Thoracic aorta (tissue), 2 donors: ENCODE data around the gene PGRMC2. TPM values are rescaled to one million over a fixed set of nuclear protein-coding genes. Genes with fewer than 3 reads are reported as not detected.

Experiments used
- ATAC-seq: fragments of 150-250 bp; one replicate; pipeline ENCODE4 v1.8.0; 2017; ENCODE audit warnings: low read depth; ENCODE audit not compliant: insufficient number of reproducible peaks, low FRiP score
- DNase-seq: peaks from one replicate; pipeline ENCODE4 v3.0.0-alpha.2; 2020; ENCODE audit warnings: low spot score
- H3K27ac ChIP-seq, 2 donors: fragments of 200-600 bp; sonication (generic); 1 replicate in 1 of 2; 2 replicates in 1 of 2; pipeline ENCODE4 v1.5.1; 2016; ENCODE audit warnings: mild to moderate bottlenecking in 2 of 2, moderate library complexity in 2 of 2
- H3K27me3 ChIP-seq: fragments of 200-600 bp; sonication (generic); replicated peaks from 2 replicates; pipeline ENCODE4 v1.6.0; 2016; ENCODE audit warnings: mild to moderate bottlenecking; ENCODE audit not compliant: insufficient read depth
- H3K36me3 ChIP-seq: fragments of 200-600 bp; sonication (generic); one replicate; pipeline ENCODE4 v1.5.1; 2016
- H3K4me1 ChIP-seq, 2 donors: fragments of 200-600 bp; sonication (generic); 1 replicate in 1 of 2; 2 replicates in 1 of 2; pipeline versions ENCODE4 v1.5.1 to v1.6.0; 2016; ENCODE audit warnings: low read depth in 2 of 2, mild to moderate bottlenecking in 1 of 2; ENCODE audit not compliant: control insufficient read depth in 1 of 2
- H3K4me3 ChIP-seq: fragments of 200-600 bp; sonication (generic); 2 replicates; pipeline ENCODE4 v1.5.1; 2016; ENCODE audit warnings: mild to moderate bottlenecking
- H3K9me3 ChIP-seq: fragments of 200-600 bp; sonication (generic); 2 replicates; pipeline ENCODE4 v1.5.1; 2016
- CTCF ChIP-seq: fragments of 200-600 bp; sonication (generic); IDR thresholded peaks from one replicate; pipeline ENCODE4 v1.5.1; 2019; ENCODE audit warnings: antibody characterized with exemption
- total RNA-seq, 2 donors: library from RNA; depleted of rRNA; stranded (reverse); fragments of >200 nt; gene quantifications; one replicate each; pipeline versions ENCODE4 v1.1.0 to v1.2.3, GENCODE V29; 2016

PGRMC2 gene
- total RNA-seq, 2 donors from 2014 or later = 26.9 to 70.1 TPM

- H3K4me1 ChIP-seq = no peaks in the 10 kb centered on the region
- H3K9me3 ChIP-seq = no peaks in the 10 kb centered on the region
- no peak for TF ChIP-seq CTCF
- H3K27ac ChIP-seq = no peak overlapping the region
- ATAC-seq = no peak
- H3K27me3 ChIP-seq = no peaks in the 10 kb centered on the region
- H3K36me3 ChIP-seq = no peaks in the 10 kb centered on the region
- H3K4me3 ChIP-seq = no peak overlapping the region
- no peak for DNase-seq
These were observed 14.4 kb upstream of the PGRMC2 start for GRCh38 chr4:128301979-128302378.

- Histone ChIP-seq H3K36me3 (no peaks in the 10 kb centered on the region), H3K9me3 (no peaks in the 10 kb centered on the region), H3K4me3 (no peak overlapping the region), H3K4me1 (no peaks in the 10 kb centered on the region), H3K27me3 (no peaks in the 10 kb centered on the region), H3K27ac (no peak overlapping the region)
- no peak for ATAC-seq
- no peak for DNase-seq
- no peak for TF ChIP-seq CTCF
These were observed 12.2 kb upstream of the PGRMC2 start for GRCh38 chr4:128299848-128300247.

- DNase-seq (no peak), ATAC-seq (no peak)
- Histone ChIP-seq H3K9me3 (no peaks in the 10 kb centered on the region), H3K36me3 (no peaks in the 10 kb centered on the region), H3K27ac (no peak overlapping the region), H3K4me1 (no peaks in the 10 kb centered on the region), H3K4me3 (no peak overlapping the region), H3K27me3 (no peaks in the 10 kb centered on the region)
- no peak for TF ChIP-seq CTCF
These were observed 11.2 kb upstream of the PGRMC2 start for GRCh38 chr4:128298852-128299251.

GRCh38 chr4:128298146-128298758 lies 10.6 kb upstream of the PGRMC2 start:
- H3K27me3 ChIP-seq = no peaks in the 10 kb centered on the region
- no peak overlapping the region for H3K27ac ChIP-seq
- no peak for ATAC-seq
- H3K4me3 ChIP-seq = no peak overlapping the region
- no peaks in the 10 kb centered on the region for H3K36me3 ChIP-seq
- no peaks in the 10 kb centered on the region for H3K9me3 ChIP-seq
- H3K4me1 ChIP-seq = no peaks in the 10 kb centered on the region
- TF ChIP-seq CTCF = no peak
- no peak for DNase-seq

- ATAC-seq = no peak
- DNase-seq = no peak
- H3K9me3 ChIP-seq = no peaks in the 10 kb centered on the region
- H3K27ac ChIP-seq = no peak overlapping the region
- no peaks in the 10 kb centered on the region for H3K27me3 ChIP-seq
- no peaks in the 10 kb centered on the region for H3K36me3 ChIP-seq
- TF ChIP-seq CTCF = no peak
- no peak overlapping the region for H3K4me3 ChIP-seq
- H3K4me1 ChIP-seq = no peaks in the 10 kb centered on the region
These were observed 7.6 kb upstream of the PGRMC2 start for GRCh38 chr4:128295255-128295654.
